ENCODE data around the gene MRI1.

Gene MRI1

GRCh38 chr19:13795595-13796300 lies 31.4 kb downstream of the MRI1 start:
- peak overlapping the region; percentile 84 for H3K4me3 ChIP-seq (ENCODE audit: low read length)
- H3K9ac ChIP-seq (ENCODE audit: low read length), result peak overlapping the region; percentile 89
- no peaks in the 10 kb centered on the region for H3K27me3 ChIP-seq (replicated peaks; ENCODE audit: control insufficient read depth, insufficient read depth, low read length)
- H3K9me3 ChIP-seq (ENCODE audit: control insufficient read depth, low read length), result no peaks in the 10 kb centered on the region
- no peaks in the 10 kb centered on the region for H3K36me3 ChIP-seq (ENCODE audit: control insufficient read depth, insufficient read depth, low read length, severe bottlenecking)
- no peak for DNase-seq (ENCODE audit: low read depth)
- peaks cover 36% of the 10 kb centered on the region for H3K4me1 ChIP-seq (ENCODE audit: control insufficient read depth, insufficient read depth, low read length)

- Histone ChIP-seq H3K9ac (ENCODE audit: low read length) (peak overlapping the region; percentile 89), H3K9me3 (ENCODE audit: control insufficient read depth, low read length) (no peaks in the 10 kb centered on the region), H3K4me3 (ENCODE audit: low read length) (peak overlapping the region; percentile 84), H3K4me1 (ENCODE audit: control insufficient read depth, insufficient read depth, low read length) (peaks cover 36% of the 10 kb centered on the region), H3K36me3 (ENCODE audit: control insufficient read depth, insufficient read depth, low read length, severe bottlenecking) (no peaks in the 10 kb centered on the region), H3K27me3 (replicated peaks; ENCODE audit: control insufficient read depth, insufficient read depth, low read length) (no peaks in the 10 kb centered on the region)
- peak; percentile 96 for DNase-seq (ENCODE audit: low read depth)
Observed at GRCh38 chr19:13796301-13797057, 32.2 kb downstream of the MRI1 start.

GRCh38 chr19:13797058-13797440 lies 32.7 kb downstream of the MRI1 start:
- Histone ChIP-seq H3K4me3 (ENCODE audit: low read length) (peak overlapping the region; percentile 84), H3K4me1 (ENCODE audit: control insufficient read depth, insufficient read depth, low read length) (peaks cover 36% of the 10 kb centered on the region), H3K9ac (ENCODE audit: low read length) (peak overlapping the region; percentile 89), H3K27me3 (replicated peaks; ENCODE audit: control insufficient read depth, insufficient read depth, low read length) (no peaks in the 10 kb centered on the region), H3K9me3 (ENCODE audit: control insufficient read depth, low read length) (no peaks in the 10 kb centered on the region), H3K36me3 (ENCODE audit: control insufficient read depth, insufficient read depth, low read length, severe bottlenecking) (no peaks in the 10 kb centered on the region)
- DNase-seq (ENCODE audit: low read depth), result no peak

GRCh38 chr19:13797870-13798269 lies 33.5 kb downstream of the MRI1 start:
- Histone ChIP-seq H3K4me1 (ENCODE audit: control insufficient read depth, insufficient read depth, low read length) (peaks cover 34% of the 10 kb centered on the region), H3K9me3 (ENCODE audit: control insufficient read depth, low read length) (no peaks in the 10 kb centered on the region), H3K36me3 (ENCODE audit: control insufficient read depth, insufficient read depth, low read length, severe bottlenecking) (no peaks in the 10 kb centered on the region), H3K27me3 (replicated peaks; ENCODE audit: control insufficient read depth, insufficient read depth, low read length) (no peaks in the 10 kb centered on the region), H3K4me3 (ENCODE audit: low read length) (no peak overlapping the region), H3K9ac (ENCODE audit: low read length) (no peak overlapping the region)
- DNase-seq (ENCODE audit: low read depth), result peak; percentile 74

GRCh38 chr19:13799669-13800068 lies 35.3 kb downstream of the MRI1 start:
- H3K9me3 ChIP-seq (ENCODE audit: control insufficient read depth, low read length), result no peaks in the 10 kb centered on the region
- no peak for DNase-seq (ENCODE audit: low read depth)
- no peak overlapping the region for H3K4me3 ChIP-seq (ENCODE audit: low read length)
- H3K27me3 ChIP-seq (replicated peaks; ENCODE audit: control insufficient read depth, insufficient read depth, low read length), result no peaks in the 10 kb centered on the region
- peaks cover under 1% of the 10 kb centered on the region for H3K36me3 ChIP-seq (ENCODE audit: control insufficient read depth, insufficient read depth, low read length, severe bottlenecking)
- no peak overlapping the region for H3K9ac ChIP-seq (ENCODE audit: low read length)
- H3K4me1 ChIP-seq (ENCODE audit: control insufficient read depth, insufficient read depth, low read length), result peaks cover 22% of the 10 kb centered on the region

- Histone ChIP-seq H3K4me1 (ENCODE audit: control insufficient read depth, insufficient read depth, low read length) (no peaks in the 10 kb centered on the region), H3K36me3 (ENCODE audit: control insufficient read depth, insufficient read depth, low read length, severe bottlenecking) (peaks cover 6% of the 10 kb centered on the region)
Observed at GRCh38 chr19:13803038-13803437, 38.7 kb downstream of the MRI1 start.

GRCh38 chr19:13804830-13805683 lies 40.7 kb downstream of the MRI1 start:
- Histone ChIP-seq H3K9ac (ENCODE audit: low read length) (no peak overlapping the region), H3K9me3 (ENCODE audit: control insufficient read depth, low read length) (no peaks in the 10 kb centered on the region), H3K27me3 (replicated peaks; ENCODE audit: control insufficient read depth, insufficient read depth, low read length) (no peaks in the 10 kb centered on the region), H3K4me3 (ENCODE audit: low read length) (no peak overlapping the region), H3K4me1 (ENCODE audit: control insufficient read depth, insufficient read depth, low read length) (no peaks in the 10 kb centered on the region), H3K36me3 (ENCODE audit: control insufficient read depth, insufficient read depth, low read length, severe bottlenecking) (peaks cover 17% of the 10 kb centered on the region)
- DNase-seq (ENCODE audit: low read depth), result no peak

More at GRCh38 chr19:13803038-13803437, 38.7 kb downstream of the MRI1 start:
- no peak for DNase-seq (ENCODE audit: low read depth)
- Histone ChIP-seq H3K27me3 (replicated peaks; ENCODE audit: control insufficient read depth, insufficient read depth, low read length) (no peaks in the 10 kb centered on the region), H3K9ac (ENCODE audit: low read length) (no peak overlapping the region), H3K9me3 (ENCODE audit: control insufficient read depth, low read length) (no peaks in the 10 kb centered on the region), H3K4me3 (ENCODE audit: low read length) (no peak overlapping the region)

- H3K36me3 ChIP-seq (ENCODE audit: control insufficient read depth, insufficient read depth, low read length, severe bottlenecking), result peaks cover 21% of the 10 kb centered on the region
- no peak for DNase-seq (ENCODE audit: low read depth)
- no peaks in the 10 kb centered on the region for H3K9me3 ChIP-seq (ENCODE audit: control insufficient read depth, low read length)
- no peaks in the 10 kb centered on the region for H3K27me3 ChIP-seq (replicated peaks; ENCODE audit: control insufficient read depth, insufficient read depth, low read length)
- H3K4me3 ChIP-seq (ENCODE audit: low read length), result no peak overlapping the region
- H3K4me1 ChIP-seq (ENCODE audit: control insufficient read depth, insufficient read depth, low read length), result no peaks in the 10 kb centered on the region
- H3K9ac ChIP-seq (ENCODE audit: low read length), result no peak overlapping the region
Observed at GRCh38 chr19:13806728-13807127, 42.4 kb downstream of the MRI1 start.

GRCh38 chr19:13807421-13808021 lies 43.2 kb downstream of the MRI1 start:
- H3K4me1 ChIP-seq (ENCODE audit: control insufficient read depth, insufficient read depth, low read length), result no peaks in the 10 kb centered on the region
- H3K9me3 ChIP-seq (ENCODE audit: control insufficient read depth, low read length), result no peaks in the 10 kb centered on the region
- no peak overlapping the region for H3K4me3 ChIP-seq (ENCODE audit: low read length)
- H3K27me3 ChIP-seq (replicated peaks; ENCODE audit: control insufficient read depth, insufficient read depth, low read length), result no peaks in the 10 kb centered on the region
- H3K36me3 ChIP-seq (ENCODE audit: control insufficient read depth, insufficient read depth, low read length, severe bottlenecking), result peaks cover 21% of the 10 kb centered on the region
- DNase-seq (ENCODE audit: low read depth), result no peak
- H3K9ac ChIP-seq (ENCODE audit: low read length), result no peak overlapping the region

GRCh38 chr19:13808856-13809255 lies 44.5 kb downstream of the MRI1 start:
- Histone ChIP-seq H3K27me3 (replicated peaks; ENCODE audit: control insufficient read depth, insufficient read depth, low read length) (no peaks in the 10 kb centered on the region), H3K4me3 (ENCODE audit: low read length) (no peak overlapping the region), H3K9me3 (ENCODE audit: control insufficient read depth, low read length) (no peaks in the 10 kb centered on the region), H3K9ac (ENCODE audit: low read length) (no peak overlapping the region), H3K36me3 (ENCODE audit: control insufficient read depth, insufficient read depth, low read length, severe bottlenecking) (peaks cover 28% of the 10 kb centered on the region), H3K4me1 (ENCODE audit: control insufficient read depth, insufficient read depth, low read length) (no peaks in the 10 kb centered on the region)
- DNase-seq (ENCODE audit: low read depth), result no peak

GRCh38 chr19:13812544-13812943 lies 48.2 kb downstream of the MRI1 start:
- no peaks in the 10 kb centered on the region for H3K27me3 ChIP-seq (replicated peaks; ENCODE audit: control insufficient read depth, insufficient read depth, low read length)
- H3K9ac ChIP-seq (ENCODE audit: low read length), result no peak overlapping the region
- no peak overlapping the region for H3K4me3 ChIP-seq (ENCODE audit: low read length)
- peaks cover 23% of the 10 kb centered on the region for H3K36me3 ChIP-seq (ENCODE audit: control insufficient read depth, insufficient read depth, low read length, severe bottlenecking)
- H3K4me1 ChIP-seq (ENCODE audit: control insufficient read depth, insufficient read depth, low read length), result no peaks in the 10 kb centered on the region
- DNase-seq (ENCODE audit: low read depth), result no peak
- H3K9me3 ChIP-seq (ENCODE audit: control insufficient read depth, low read length), result no peaks in the 10 kb centered on the region
